AG04450 (cell line): ENCODE data around the gene GLT1D1. TPM values are rescaled to one million over a fixed set of nuclear protein-coding genes. Genes with fewer than 3 reads are reported as not detected.

Source experiments
- CTCF ChIA-PET: fragments of 300-600, 350-600 bp; formaldehyde crosslinking; extraction: SDS; loops from one replicate; lab custom pipeline; 2022; ENCODE audit warnings: antibody characterized with exemption, inconsistent platforms; lab: Charles Lee
- POLR2A ChIA-PET: fragments of 350-600 bp; formaldehyde crosslinking; extraction: SDS; loops from one replicate; lab custom pipeline; 2021; ENCODE audit warnings: antibody characterized with exemption, inconsistent platforms; lab: Yijun Ruan, JAX
- DNase-seq: peaks from one replicate; pipeline ENCODE4 v3.0.0-alpha.2; 2011; ENCODE audit warnings: low read depth, low spot score
- H3K27ac ChIP-seq: one replicate; pipeline ENCODE4 v1.5.1; 2012; ENCODE audit warnings: low read depth, low read length, control low read depth
- H3K27me3 ChIP-seq: one replicate; pipeline ENCODE4 v1.6.0; 2012; ENCODE audit warnings: low read length; ENCODE audit not compliant: control insufficient read depth, insufficient read depth
- H3K4me3 ChIP-seq: 2 replicates; pipeline ENCODE4 v1.5.1; 2011; ENCODE audit warnings: mild to moderate bottlenecking, low read depth, low read length, control low read depth
- H3K9me3 ChIP-seq: 2 replicates; pipeline ENCODE4 v1.5.1; 2012; ENCODE audit warnings: low read length; ENCODE audit not compliant: control insufficient read depth, insufficient read depth
- polyA plus RNA-seq: library from polyadenylated mRNA; depleted of rRNA; stranded (reverse); fragments of >200 nt; gene quantifications from 2 replicates; pipeline ENCODE4 v1.2.3, GENCODE V29; 2011
- TF ChIP-seq, protein P1 (sequence below): IDR thresholded peaks from 2 replicates; pipeline ENCODE4 v1.5.1; 2011; ENCODE audit warnings: low read depth, low read length, control low read depth, inconsistent platforms

The GLT1D1 gene
- polyA plus RNA-seq, 1 experiment: not detected

DNA sequence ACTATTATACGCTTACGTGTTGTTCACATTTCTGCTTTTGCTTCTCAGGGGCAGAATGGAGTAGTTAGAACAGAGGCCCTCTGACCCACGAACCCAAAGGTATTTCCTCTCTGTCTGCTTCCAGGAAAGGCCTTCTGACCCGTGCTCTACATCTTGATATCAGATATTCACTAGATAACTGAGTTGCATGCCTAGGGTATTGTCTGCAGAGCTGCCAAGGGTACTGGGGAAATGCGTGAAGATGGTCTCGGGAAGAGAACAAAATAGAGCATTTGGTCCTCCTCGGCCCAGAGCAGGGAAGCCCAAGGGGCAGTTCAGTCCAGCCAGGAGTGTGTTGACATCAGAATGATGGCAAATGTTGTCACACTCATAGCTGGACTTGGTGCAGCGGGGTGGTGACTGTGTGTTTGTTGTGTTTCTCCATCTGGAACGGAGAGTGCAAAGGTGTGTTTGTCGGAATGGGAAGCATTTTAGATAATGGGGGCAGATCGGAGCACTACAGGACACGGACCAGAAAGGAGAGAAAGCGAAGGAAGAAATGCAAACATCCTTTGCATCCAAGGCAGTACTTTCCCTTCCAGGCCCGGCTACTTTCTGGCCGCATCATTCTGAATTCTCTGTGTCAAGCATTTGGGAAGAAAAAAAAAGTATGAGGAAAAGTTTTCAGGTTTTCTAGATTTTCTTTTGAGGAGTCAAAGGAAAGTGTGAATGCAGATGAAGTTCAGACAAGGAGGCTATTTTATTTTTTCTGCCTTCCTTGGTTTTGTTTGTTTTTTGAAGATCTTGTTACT lies 8.1 kb downstream of the GLT1D1 start:
- DNase-seq: no peak
- Histone ChIP-seq H3K9me3 (peaks cover 44% of the 10 kb centered on the region), H3K27ac (no peak overlapping the region), H3K27me3 (no peaks in the 10 kb centered on the region), H3K4me3 (no peak overlapping the region)
- ChIA-PET POLR2A (no interaction called here), CTCF (no interaction called here)
- TF ChIP-seq, protein P1, sequence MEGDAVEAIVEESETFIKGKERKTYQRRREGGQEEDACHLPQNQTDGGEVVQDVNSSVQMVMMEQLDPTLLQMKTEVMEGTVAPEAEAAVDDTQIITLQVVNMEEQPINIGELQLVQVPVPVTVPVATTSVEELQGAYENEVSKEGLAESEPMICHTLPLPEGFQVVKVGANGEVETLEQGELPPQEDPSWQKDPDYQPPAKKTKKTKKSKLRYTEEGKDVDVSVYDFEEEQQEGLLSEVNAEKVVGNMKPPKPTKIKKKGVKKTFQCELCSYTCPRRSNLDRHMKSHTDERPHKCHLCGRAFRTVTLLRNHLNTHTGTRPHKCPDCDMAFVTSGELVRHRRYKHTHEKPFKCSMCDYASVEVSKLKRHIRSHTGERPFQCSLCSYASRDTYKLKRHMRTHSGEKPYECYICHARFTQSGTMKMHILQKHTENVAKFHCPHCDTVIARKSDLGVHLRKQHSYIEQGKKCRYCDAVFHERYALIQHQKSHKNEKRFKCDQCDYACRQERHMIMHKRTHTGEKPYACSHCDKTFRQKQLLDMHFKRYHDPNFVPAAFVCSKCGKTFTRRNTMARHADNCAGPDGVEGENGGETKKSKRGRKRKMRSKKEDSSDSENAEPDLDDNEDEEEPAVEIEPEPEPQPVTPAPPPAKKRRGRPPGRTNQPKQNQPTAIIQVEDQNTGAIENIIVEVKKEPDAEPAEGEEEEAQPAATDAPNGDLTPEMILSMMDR: no peak

- Histone ChIP-seq H3K27me3 (no peaks in the 10 kb centered on the region), H3K27ac (no peak overlapping the region), H3K4me3 (no peak overlapping the region), H3K9me3 (peaks cover 59% of the 10 kb centered on the region)
- no peak for DNase-seq
- POLR2A ChIA-PET: no interaction called here
- CTCF ChIA-PET: no interaction called here
- TF ChIP-seq, protein P1: no peak
Observed at GRCh38 chr12:128863957-128864356, 10.7 kb downstream of the GLT1D1 start.

DNA sequence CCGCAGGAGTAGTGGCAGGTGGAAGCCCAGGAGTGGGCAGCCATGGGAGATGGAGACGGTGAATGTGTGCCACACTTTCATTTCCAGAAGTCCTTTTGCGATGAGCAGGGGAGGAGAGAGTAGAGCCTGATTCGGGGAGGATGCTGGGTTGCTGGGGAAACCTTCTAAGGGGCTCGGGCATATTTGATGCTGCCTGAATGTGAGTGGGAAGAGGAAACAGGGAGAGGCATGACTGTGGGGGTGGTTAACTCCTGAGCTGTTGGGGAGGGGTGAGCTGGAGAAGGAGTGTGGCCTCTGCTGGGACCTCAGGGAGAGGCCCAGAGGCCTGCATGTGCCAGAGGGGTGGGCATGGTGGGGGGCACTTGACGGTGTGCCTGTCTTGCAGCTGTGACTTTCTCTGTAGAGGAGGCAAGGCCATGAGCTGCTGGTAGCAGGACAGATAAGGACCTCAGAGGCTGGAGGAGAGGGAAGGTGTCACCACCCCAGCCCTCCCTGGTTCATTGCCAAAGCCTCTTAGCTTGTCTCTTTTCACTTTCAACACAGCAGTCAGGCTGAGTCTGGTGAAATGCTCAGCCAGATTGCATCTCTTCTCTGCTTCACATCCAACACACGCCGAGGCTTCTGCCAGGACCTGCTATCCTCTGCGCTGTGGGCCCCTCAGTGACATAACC lies 11.4 kb downstream of the GLT1D1 start:
- H3K27me3 ChIP-seq: no peaks in the 10 kb centered on the region
- no peak overlapping the region for H3K27ac ChIP-seq
- no peak for DNase-seq
- ChIA-PET CTCF (no interaction called here), POLR2A (no interaction called here)
- H3K4me3 ChIP-seq: no peak overlapping the region
- TF ChIP-seq, protein P1: no peak
- peaks cover 57% of the 10 kb centered on the region for H3K9me3 ChIP-seq

- TF ChIP-seq, protein P1: no peak
- no peak overlapping the region for H3K27ac ChIP-seq
- peaks cover 62% of the 10 kb centered on the region for H3K9me3 ChIP-seq
- H3K4me3 ChIP-seq: no peak overlapping the region
- H3K27me3 ChIP-seq: no peaks in the 10 kb centered on the region
- DNase-seq: no peak
- ChIA-PET POLR2A (no interaction called here), CTCF (no interaction called here)
Observed at GRCh38 chr12:128867466-128867865, 14.2 kb downstream of the GLT1D1 start.

DNA sequence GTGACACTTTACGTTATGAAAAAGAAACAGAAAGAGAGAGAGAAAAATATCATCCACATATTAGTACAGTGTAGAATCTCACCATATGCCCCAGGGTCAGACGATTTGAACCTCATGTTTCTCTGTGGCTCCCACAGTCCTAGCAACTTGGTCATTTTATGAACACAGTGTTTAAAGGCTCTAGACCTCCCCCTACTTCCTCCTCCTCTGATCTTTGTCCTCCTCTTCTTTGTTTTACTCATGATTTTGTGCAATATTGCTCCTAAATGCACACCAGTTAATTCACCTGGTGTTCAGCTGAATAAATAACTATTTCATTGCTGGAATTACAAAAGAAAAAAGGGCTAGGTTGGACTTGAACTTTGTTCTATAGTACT lies 18.2 kb downstream of the GLT1D1 start:
- ChIA-PET POLR2A (no interaction called here), CTCF (no interaction called here)
- Histone ChIP-seq H3K4me3 (no peak overlapping the region), H3K27ac (no peak overlapping the region), H3K9me3 (peaks cover 54% of the 10 kb centered on the region), H3K27me3 (no peaks in the 10 kb centered on the region)
- TF ChIP-seq, protein P1: no peak
- DNase-seq: no peak
